HG02610 (cell line): ENCODE data around the gene MAP2K1.
A peak's percentile ranks its signal among the peaks of the same experiment; 100 is the strongest.
"Not testable (repeated sequence)": the region's sequence is repeated elsewhere in the genome, so short reads cannot be mapped to it uniquely, and the experiment has no call there.

ENCODE experiments used
- ATAC-seq: cut with Tn5 transposase; IDR thresholded peaks from one replicate; pipeline ENCODE4 v1.9.1; 2021; ENCODE audit warnings: mild to moderate bottlenecking, moderate library complexity; ENCODE audit not compliant: unreplicated experiment

The MAP2K1 gene

GRCh38 chr15:66386204-66387123, at the start of gene MAP2K1:
TSS of gene MAP2K1 (plus strand) at chr15:66386912. CDS start at chr15:66387348, 436 bp downstream.
- peak; percentile 78 for ATAC-seq

- ATAC-seq: not testable (repeated sequence)
Measured at GRCh38 chr15:66348530-66348929, 38.2 kb upstream of the MAP2K1 start.

GRCh38 chr15:66356077-66356358, 30.7 kb upstream of the MAP2K1 start:
- no peak for ATAC-seq

GRCh38 chr15:66356359-66357236, 30.1 kb upstream of the MAP2K1 start, which contains the start of gene TIPIN:
TSS of gene TIPIN (minus strand) at chr15:66356685. CDS start at chr15:66352947, 3,738 bp downstream.
- ATAC-seq: peak; percentile 95

- no peak for ATAC-seq
Measured at GRCh38 chr15:66359740-66360139, 27.0 kb upstream of the MAP2K1 start.

GRCh38 chr15:66361745-66362460, 24.8 kb upstream of the MAP2K1 start:
- ATAC-seq: not testable (repeated sequence)

- no peak for ATAC-seq
Measured at GRCh38 chr15:66362776-66363175, 23.9 kb upstream of the MAP2K1 start.

GRCh38 chr15:66364944-66365528, 21.7 kb upstream of the MAP2K1 start:
- ATAC-seq: no peak

GRCh38 chr15:66369773-66370651, 16.7 kb upstream of the MAP2K1 start:
- peak; percentile 55 for ATAC-seq

- ATAC-seq: no peak
Measured at GRCh38 chr15:66374179-66374578, 12.5 kb upstream of the MAP2K1 start.

GRCh38 chr15:66378814-66379430, 7.8 kb upstream of the MAP2K1 start:
- ATAC-seq: no peak

- not testable (repeated sequence) for ATAC-seq
Measured at GRCh38 chr15:66381376-66381775, 5.3 kb upstream of the MAP2K1 start.

- ATAC-seq: no peak
Measured at GRCh38 chr15:66387163-66388042, 691 bp downstream of the MAP2K1 start.

GRCh38 chr15:66388043-66388363, 1.3 kb downstream of the MAP2K1 start:
- no peak for ATAC-seq

- no peak for ATAC-seq
Measured at GRCh38 chr15:66388576-66388975, 1.9 kb downstream of the MAP2K1 start.

- peak; percentile 1 for ATAC-seq
Measured at GRCh38 chr15:66389098-66389858, 2.6 kb downstream of the MAP2K1 start.

GRCh38 chr15:66389859-66390381, 3.2 kb downstream of the MAP2K1 start:
- ATAC-seq: peak; percentile 29
